IMR-90 (cell line): ENCODE measurements around the gene ABCA3. TPM values are rescaled to one million over a fixed set of nuclear protein-coding genes. Genes with fewer than 3 reads are reported as not detected.
A peak's percentile ranks its signal among the peaks of the same experiment; 100 is the strongest.

ENCODE experiments used
- ATAC-seq: fragments of 200-7000 bp; cut with Tn5 transposase; 2 replicates; pipeline ENCODE4 v1.9.1; 2020; ENCODE audit warnings: low read depth, mild to moderate bottlenecking, moderate library complexity
- BruUV-seq: library from RNA; stranded (reverse); fragments of 400-500 nt; replicated peaks from 2 replicates; lab custom pipeline; 2021; lab: Mats Ljungman, UMichigan
- CTCF ChIA-PET: fragments of 300-600 bp; formaldehyde crosslinking; extraction: SDS; loops from one replicate; lab custom pipeline; 2021; ENCODE audit warnings: antibody characterized with exemption; lab: Yijun Ruan, JAX
- POLR2A ChIA-PET: fragments of 300-600 bp; sonication (Branson Sonifier 250); formaldehyde crosslinking; loops from one replicate; lab custom pipeline; 2022; ENCODE audit warnings: antibody characterized with exemption; ENCODE audit not compliant: unreplicated experiment; lab: Charles Lee
- DNase-seq: peaks from one replicate; pipeline ENCODE4 v3.0.0; 2013
- H2AFZ ChIP-seq: replicated peaks from 2 replicates; pipeline ENCODE3; 2013; ENCODE audit warnings: low read length, mild to moderate bottlenecking; ENCODE audit not compliant: poor library complexity
- H2AK5ac ChIP-seq: 2 replicates; pipeline ENCODE4 v1.6.1; 2013; ENCODE audit warnings: low read depth, low read length, inconsistent platforms
- H2AK9ac ChIP-seq: replicated peaks from 2 replicates; pipeline ENCODE3; 2013; ENCODE audit warnings: mild to moderate bottlenecking, low read depth, low read length, moderate library complexity; ENCODE audit not compliant: poor library complexity
- H2BK120ac ChIP-seq: 2 replicates; pipeline ENCODE4 v1.6.1; 2013; ENCODE audit warnings: low read depth, low read length, inconsistent platforms
- H2BK15ac ChIP-seq: 3 replicates; pipeline ENCODE4 v1.6.1; 2013; ENCODE audit warnings: low read depth, low read length, inconsistent platforms
- H2BK20ac ChIP-seq: 2 replicates; pipeline ENCODE4 v1.6.1; 2013; ENCODE audit warnings: low read depth, mild to moderate bottlenecking, inconsistent platforms, low read length, moderate library complexity
- H2BK5ac ChIP-seq: 2 replicates; pipeline ENCODE4 v1.6.1; 2013; ENCODE audit warnings: mild to moderate bottlenecking, low read depth, low read length, inconsistent platforms; ENCODE audit not compliant: poor library complexity, severe bottlenecking
- H3K14ac ChIP-seq: replicated peaks from 2 replicates; pipeline ENCODE4 v1.6.1; 2013; ENCODE audit warnings: low read depth, low read length, inconsistent platforms
- H3K18ac ChIP-seq: 2 replicates; pipeline ENCODE4 v1.6.1; 2013; ENCODE audit warnings: low read depth, low read length, control low read depth
- H3K23ac ChIP-seq: 2 replicates; pipeline ENCODE4 v1.6.1; 2013; ENCODE audit warnings: low read depth, low read length, inconsistent platforms
- H3K27ac ChIP-seq: 2 replicates; pipeline ENCODE4 v1.5.1; 2013; ENCODE audit warnings: mild to moderate bottlenecking, control low read depth, low read length; ENCODE audit not compliant: insufficient read depth
- H3K27me3 ChIP-seq: 2 replicates; pipeline ENCODE4 v1.6.1; 2013; ENCODE audit warnings: low read length; ENCODE audit not compliant: control insufficient read depth, insufficient read depth
- H3K36me3 ChIP-seq: 2 replicates; pipeline ENCODE4 v1.6.1; 2013; ENCODE audit warnings: low read length, mixed read lengths; ENCODE audit not compliant: control insufficient read depth, insufficient read depth
- H3K4ac ChIP-seq: 2 replicates; pipeline ENCODE4 v1.6.1; 2013; ENCODE audit warnings: low read depth, low read length, inconsistent platforms
- H3K4me1 ChIP-seq: 2 replicates; pipeline ENCODE4 v1.6.1; 2013; ENCODE audit warnings: low read length, mixed read lengths; ENCODE audit not compliant: control insufficient read depth, insufficient read depth
- H3K4me2 ChIP-seq: 2 replicates; pipeline ENCODE4 v1.6.1; 2013; ENCODE audit warnings: low read depth, mild to moderate bottlenecking, control low read depth, low read length, moderate library complexity
- H3K4me3 ChIP-seq: 2 replicates; pipeline ENCODE4 v1.5.1; 2013; ENCODE audit warnings: low read depth, mild to moderate bottlenecking, control low read depth, low read length, moderate library complexity; ENCODE audit not compliant: insufficient read depth
- H3K56ac ChIP-seq: 2 replicates; pipeline ENCODE4 v1.6.1; 2013; ENCODE audit warnings: low read length, inconsistent platforms; ENCODE audit not compliant: insufficient read depth; ENCODE audit errors: extremely low read depth
- H3K79me1 ChIP-seq, 2 experiments: 2 replicates each; pipeline ENCODE4 v1.6.1; 2013; ENCODE audit warnings: low read length in 2 of 2, inconsistent platforms in 1 of 2, low read depth in 1 of 2
- H3K9ac ChIP-seq: 2 replicates; pipeline ENCODE4 v1.6.1; 2013; ENCODE audit warnings: low read depth, low read length, control low read depth
- H3K9me1 ChIP-seq: 2 replicates; pipeline ENCODE4 v1.6.1; 2013; ENCODE audit warnings: low read length, inconsistent platforms; ENCODE audit not compliant: insufficient read depth
- H3K9me3 ChIP-seq: 2 replicates; pipeline ENCODE4 v1.6.1; 2013; ENCODE audit warnings: low read length; ENCODE audit not compliant: control insufficient read depth, insufficient read depth
- H4K20me1 ChIP-seq: 2 replicates; pipeline ENCODE4 v1.6.1; 2013; ENCODE audit warnings: low read length, inconsistent platforms; ENCODE audit not compliant: insufficient read depth
- H4K5ac ChIP-seq: 2 replicates; pipeline ENCODE4 v1.6.1; 2013; ENCODE audit warnings: mild to moderate bottlenecking, low read depth, low read length, control low read depth
- H4K8ac ChIP-seq, 2 experiments: 2 replicates each; pipeline ENCODE4 v1.6.1; 2013; ENCODE audit warnings: low read depth in 2 of 2, low read length in 2 of 2, control low read depth in 1 of 2, inconsistent platforms in 1 of 2
- H4K91ac ChIP-seq: 2 replicates; pipeline ENCODE4 v1.6.1; 2013; ENCODE audit warnings: low read depth, low read length, inconsistent platforms; ENCODE audit not compliant: insufficient read depth
- BHLHE40 ChIP-seq: fragments of 150-350 bp; IDR thresholded peaks from 2 replicates; pipeline ENCODE4 v1.6.1; 2016; ENCODE audit warnings: mild to moderate bottlenecking, low read depth, low read length
- CEBPB ChIP-seq: IDR thresholded peaks from 2 replicates; pipeline ENCODE4 v1.6.1; 2012; ENCODE audit warnings: low read depth, low read length, improper control_type of control experiment
- CHD1 ChIP-seq: IDR thresholded peaks from 2 replicates; pipeline ENCODE4 v1.6.1; 2012; ENCODE audit warnings: low read depth, low read length, improper control_type of control experiment
- CTCF ChIP-seq: conservative IDR thresholded peaks from 2 replicates; pipeline ENCODE4 v1.5.1; 2012; ENCODE audit warnings: mild to moderate bottlenecking, low read depth, low read length, improper control_type of control experiment
- ELK1 ChIP-seq: fragments of 150-350 bp; IDR thresholded peaks from 2 replicates; pipeline ENCODE4 v1.6.1; 2016; ENCODE audit warnings: low read depth, mild to moderate bottlenecking, low read length, moderate library complexity, borderline replicate concordance
- FOS ChIP-seq: fragments of 150-350 bp; IDR thresholded peaks from 2 replicates; pipeline ENCODE4 v1.6.1; 2016; ENCODE audit warnings: low read depth, low read length
- MAFK ChIP-seq: IDR thresholded peaks from 2 replicates; pipeline ENCODE4 v1.6.1; 2012; ENCODE audit warnings: low read depth, low read length, improper control_type of control experiment
- MAZ ChIP-seq: IDR thresholded peaks from 2 replicates; pipeline ENCODE4 v1.6.1; 2012; ENCODE audit warnings: low read depth, mild to moderate bottlenecking, low read length, improper control_type of control experiment, moderate library complexity, borderline replicate concordance
- MXI1 ChIP-seq: IDR thresholded peaks from 2 replicates; pipeline ENCODE4 v1.6.1; 2012; ENCODE audit warnings: low read depth, mild to moderate bottlenecking, low read length, moderate library complexity, borderline replicate concordance
- NFE2L2 ChIP-seq: fragments of 150-350 bp; IDR thresholded peaks from 2 replicates; pipeline ENCODE4 v1.6.1; 2016; ENCODE audit warnings: low read depth, mild to moderate bottlenecking, low read length
- POLR2A ChIP-seq: IDR thresholded peaks from 2 replicates; pipeline ENCODE4 v1.6.1; 2012; ENCODE audit warnings: mild to moderate bottlenecking, low read depth, low read length
- RAD21 ChIP-seq: IDR thresholded peaks from 2 replicates; pipeline ENCODE4 v1.6.1; 2012; ENCODE audit warnings: low read length, improper control_type of control experiment
- RCOR1 ChIP-seq: IDR thresholded peaks from 2 replicates; pipeline ENCODE4 v1.6.1; 2012; ENCODE audit warnings: mild to moderate bottlenecking, low read length, improper control_type of control experiment; ENCODE audit not compliant: insufficient replicate concordance
- RFX5 ChIP-seq: IDR thresholded peaks from 2 replicates; pipeline ENCODE4 v1.8.0; 2012; ENCODE audit warnings: low read depth, mild to moderate bottlenecking, low read length, moderate library complexity
- SMC3 ChIP-seq: fragments of 150-350 bp; IDR thresholded peaks from 2 replicates; pipeline ENCODE4 v1.6.1; 2016; ENCODE audit warnings: low read depth, mild to moderate bottlenecking, antibody characterized with exemption, low read length, moderate library complexity
- USF2 ChIP-seq: fragments of 150-350 bp; IDR thresholded peaks from 2 replicates; pipeline ENCODE4 v1.6.1; 2017; ENCODE audit warnings: mild to moderate bottlenecking, antibody characterized with exemption, low read length, low read depth
- WGBS, 2 experiments: methylation state at CpG; one replicate each; pipeline versions ENCODE4 v1.1.5 to v1.1.7; 2013; ENCODE audit warnings: missing lambda C conversion rate in 2 of 2; ENCODE audit not compliant: insufficient read length in 1 of 2; ENCODE audit errors: extremely low coverage in 2 of 2; 5-methylcytosine and 5-hydroxymethylcytosine counted together
- dilution Hi-C: fragments of 300-500 bp; cut with HindIII; formaldehyde crosslinking; loops from one replicate; pipeline ENCODE4 v1.14.3; 2018; ENCODE audit warnings: low sequenced_read_pairs; ENCODE audit not compliant: unreplicated experiment
- in situ Hi-C: fragments of 300-500 bp; cut with MboI; formaldehyde crosslinking; loops from 3 replicates; pipeline ENCODE4 v1.14.3; 2019; ENCODE audit warnings: low sequenced_read_pairs, inconsistent platforms, mixed read lengths
- intact Hi-C: fragments of 100-400 bp; cut with micrococcal nuclease; formaldehyde crosslinking; loops from 2 replicates; pipeline ENCODE4 v1.10.0; 2022
- polyA plus RNA-seq, 3 experiments: library from polyadenylated mRNA; depleted of rRNA; stranded (reverse); fragments of >200 nt; gene quantifications; 2 replicates each; pipeline ENCODE4 v1.2.3, GENCODE V29; 2012; ENCODE audit warnings: low replicate concordance in 1 of 3
- total RNA-seq: library from RNA; depleted of rRNA; stranded (reverse); fragments of >200 nt; gene quantifications from 2 replicates; pipeline ENCODE4 v1.2.3, GENCODE V29; 2012

Gene ABCA3
- total and polyA plus RNA-seq, 2 of the 4 experiments (the other 2 are of a cell fraction) = 0.18 to 0.22 TPM

- H3K4me1 ChIP-seq = no peaks in the 10 kb centered on the region
- H2BK20ac ChIP-seq = no peak overlapping the region
- dilution Hi-C loops = no loop called here
- H3K27me3 ChIP-seq = peaks cover 35% of the 10 kb centered on the region
- no peak overlapping the region for H3K9ac ChIP-seq
- intact Hi-C loops = no loop called here
- no peaks in the 10 kb centered on the region for H3K9me3 ChIP-seq
- DNase-seq (no peak), ATAC-seq (no peak)
- TF ChIP-seq FOS (no peak), CHD1 (no peak), BHLHE40 (no peak), RFX5 (no peak), USF2 (no peak), RAD21 (no peak), MAFK (no peak), CEBPB (no peak), RCOR1 (no peak), CTCF (no peak), NFE2L2 (no peak), POLR2A (no peak), MXI1 (no peak), ELK1 (no peak), MAZ (no peak), SMC3 (no peak)
- H2BK120ac ChIP-seq = no peak overlapping the region
- H3K36me3 ChIP-seq = peaks cover 1% of the 10 kb centered on the region; the same call in 1 of the 2 replicates
- H4K8ac ChIP-seq = no peak overlapping the region
- no peak overlapping the region for H2AK9ac ChIP-seq
- H3K4me2 ChIP-seq = no peak overlapping the region
- H3K79me1 ChIP-seq = no peaks in the 10 kb centered on the region
- H3K4ac ChIP-seq = no peak overlapping the region
- H2BK5ac ChIP-seq = no peak overlapping the region
- H3K4me3 ChIP-seq = no peak overlapping the region
- no peak overlapping the region for H4K5ac ChIP-seq
- H2AFZ ChIP-seq = peak overlapping the region; percentile 14
- no peak overlapping the region for H3K27ac ChIP-seq
- no peak overlapping the region for H2AK5ac ChIP-seq
- in situ Hi-C loops = loop anchor here (10.0 kb wide), 1 partner anchor 147 kb away; the partner anchor contains the start of gene CCNF
- ChIA-PET POLR2A (no interaction called here), CTCF (no interaction called here)
- H3K23ac ChIP-seq = no peak overlapping the region
- H3K14ac ChIP-seq = no peak overlapping the region
- no peak overlapping the region for H3K18ac ChIP-seq
- no peak overlapping the region for H2BK15ac ChIP-seq
- no peak overlapping the region for H4K91ac ChIP-seq
- 83% methylated on average over 4 of the region's 14 CpGs; no CpG with 5 or more reads in 1 of the 2 experiments for WGBS, 2 experiments
- no peak overlapping the region for H3K56ac ChIP-seq
- BruUV-seq = no TSS peak
- 0 out of 2 replicates have a peak, but pooled peaks cover under 1% of the 10 kb centered on the region for H4K20me1 ChIP-seq
- H3K9me1 ChIP-seq = no peaks in the 10 kb centered on the region; the same call in 1 of the 2 replicates
These were observed 62.3 kb downstream of the ABCA3 start for GRCh38 chr16:2278272-2278608.
